HEK293T (cell line): ENCODE measurements around the gene PLET1.

ENCODE experiments used
- CTCF ChIA-PET: fragments of 350-600 bp; formaldehyde crosslinking; extraction: SDS; loops from one replicate; lab custom pipeline; 2021; ENCODE audit warnings: antibody characterized with exemption, inconsistent platforms; lab: Yijun Ruan, JAX
- POLR2A ChIA-PET: fragments of 350-600 bp; formaldehyde crosslinking; extraction: SDS; loops from one replicate; lab custom pipeline; 2020; ENCODE audit warnings: antibody characterized with exemption, inconsistent platforms; lab: Yijun Ruan, JAX
- DNase-seq: peaks from one replicate; pipeline ENCODE4 v3.0.0; 2012; ENCODE audit warnings: mixed read lengths; ENCODE audit errors: extremely low spot score
- ARNT ChIP-seq: fragments of 450-650 bp; IDR thresholded peaks from 2 replicates; pipeline ENCODE4 v1.6.1; 2017; ENCODE audit warnings: mild to moderate bottlenecking
- BHLHE40 ChIP-seq: fragments of 450-650 bp; IDR thresholded peaks from 2 replicates; pipeline ENCODE4 v1.6.1; 2016; ENCODE audit warnings: mild to moderate bottlenecking, moderate library complexity, borderline replicate concordance
- CTBP1 ChIP-seq: fragments of 450-650 bp; IDR thresholded peaks from 2 replicates; pipeline ENCODE4 v1.6.1; 2016; ENCODE audit warnings: borderline replicate concordance
- ELF4 ChIP-seq: fragments of 450-650 bp; IDR thresholded peaks from 2 replicates; pipeline ENCODE4 v1.6.1; 2017; ENCODE audit warnings: antibody characterized with exemption
- FOXA1 ChIP-seq: fragments of 450-650 bp; IDR thresholded peaks from 2 replicates; pipeline ENCODE4 v1.6.1; 2016; ENCODE audit warnings: mild to moderate bottlenecking
- FOXK2 ChIP-seq: fragments of 450-650 bp; IDR thresholded peaks from 2 replicates; pipeline ENCODE4 v1.6.1; 2016; ENCODE audit warnings: mild to moderate bottlenecking
- FOXM1 ChIP-seq: fragments of 450-650 bp; IDR thresholded peaks from 2 replicates; pipeline ENCODE4 v1.6.1; 2017; ENCODE audit warnings: mild to moderate bottlenecking, borderline replicate concordance
- HDGF ChIP-seq: fragments of 450-650 bp; IDR thresholded peaks from 2 replicates; pipeline ENCODE4 v1.6.1; 2017; ENCODE audit warnings: antibody characterized with exemption, borderline replicate concordance
- L3MBTL2 ChIP-seq: fragments of 450-650 bp; conservative IDR thresholded peaks from 2 replicates; pipeline ENCODE4 v1.6.1; 2016; ENCODE audit warnings: mild to moderate bottlenecking
- LEF1 ChIP-seq: fragments of 450-650 bp; IDR thresholded peaks from 2 replicates; pipeline ENCODE4 v1.6.1; 2017; ENCODE audit warnings: mild to moderate bottlenecking, borderline replicate concordance
- NFRKB ChIP-seq: fragments of 450-650 bp; IDR thresholded peaks from 2 replicates; pipeline ENCODE4 v1.6.1; 2016; ENCODE audit warnings: mild to moderate bottlenecking, moderate library complexity
- SP1 ChIP-seq: fragments of 450-650 bp; IDR thresholded peaks from 2 replicates; pipeline ENCODE4 v1.6.1; 2017
- SUZ12 ChIP-seq: fragments of 450-650 bp; IDR thresholded peaks from 2 replicates; pipeline ENCODE4 v1.6.1; 2016; ENCODE audit warnings: mild to moderate bottlenecking
- TARDBP ChIP-seq: fragments of 450-650 bp; IDR thresholded peaks from 2 replicates; pipeline ENCODE4 v1.6.1; 2016
- ZNF384 ChIP-seq: fragments of 450-650 bp; IDR thresholded peaks from 2 replicates; pipeline ENCODE4 v1.6.1; 2016
- TF ChIP-seq, protein P1 (sequence below): fragments of 450-650 bp; IDR thresholded peaks from 2 replicates; pipeline ENCODE4 v1.6.1; 2016

PLET1 gene

DNA sequence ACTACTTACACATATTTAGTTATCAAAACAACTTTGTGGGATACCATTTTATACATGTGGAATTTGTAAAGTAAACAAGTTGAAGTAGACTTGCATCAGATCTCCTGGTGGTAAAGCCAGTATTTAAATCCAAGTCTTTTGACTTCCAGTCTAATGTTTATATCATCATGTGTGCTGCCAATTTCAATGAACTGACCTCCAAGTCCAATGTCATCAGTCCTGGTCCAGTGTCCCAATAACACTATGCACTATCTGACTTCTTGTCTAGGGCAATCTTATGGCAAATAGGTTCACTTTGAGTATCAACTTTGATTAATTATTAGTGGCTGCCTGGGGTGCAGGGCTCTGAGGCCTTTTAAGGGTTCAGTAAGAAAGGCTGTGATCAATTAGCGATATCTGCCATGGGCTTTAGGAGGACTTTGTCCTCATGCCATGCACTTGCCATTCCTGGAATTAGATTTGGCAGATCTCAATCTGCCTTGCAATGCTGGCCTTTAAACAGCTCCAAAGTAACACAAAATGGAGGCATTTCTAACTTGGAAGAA is 44.0 kb downstream of the PLET1 start:
- TF ChIP-seq L3MBTL2 (no peak), SP1 (no peak), ZNF384 (no peak), NFRKB (no peak)
- no peak for DNase-seq
- POLR2A ChIA-PET: no interaction called here

DNA sequence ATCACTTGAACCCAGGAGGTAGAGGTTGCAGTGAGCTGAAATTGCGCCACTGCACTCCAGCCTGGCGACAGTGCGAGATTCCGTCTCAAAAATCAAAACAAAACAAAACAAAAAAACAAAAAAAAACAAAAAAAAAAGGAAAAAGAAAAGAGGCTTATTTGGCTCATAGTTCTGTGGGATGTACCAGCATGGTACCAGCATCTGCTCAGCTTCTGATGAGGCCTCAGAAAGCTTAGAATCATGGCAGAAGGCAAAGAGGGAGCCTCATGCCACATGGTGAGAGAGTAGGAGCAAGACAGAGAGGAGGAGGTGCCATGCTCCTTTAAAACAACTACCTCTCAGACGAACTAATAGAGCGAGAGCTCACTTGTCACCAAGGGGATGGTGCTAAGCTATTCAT is 45.0 kb downstream of the PLET1 start:
- CTCF ChIA-PET: interaction anchor here (0.7 to 1.4 kb wide), 3 partner anchors 64 to 102 kb away, joined by 3 to 4 read pairs (median 3); no protein-coding TSS in a partner anchor
- no peak for DNase-seq
- POLR2A ChIA-PET: no interaction called here
- no peak for TF ChIP-seq SUZ12
- no peak for TF ChIP-seq NFRKB
- no peak for TF ChIP-seq TARDBP
- no peak for TF ChIP-seq ELF4
- TF ChIP-seq ARNT: no peak
- TF ChIP-seq LEF1: no peak
- TF ChIP-seq L3MBTL2: no peak

More for the DNA sequence above, 44.0 kb downstream of the PLET1 start:
- CTCF ChIA-PET: interaction anchor here (0.6 to 1.5 kb wide), 3 partner anchors 11 to 64 kb away, joined by 3 to 4 read pairs (median 3); no protein-coding TSS in a partner anchor

DNA sequence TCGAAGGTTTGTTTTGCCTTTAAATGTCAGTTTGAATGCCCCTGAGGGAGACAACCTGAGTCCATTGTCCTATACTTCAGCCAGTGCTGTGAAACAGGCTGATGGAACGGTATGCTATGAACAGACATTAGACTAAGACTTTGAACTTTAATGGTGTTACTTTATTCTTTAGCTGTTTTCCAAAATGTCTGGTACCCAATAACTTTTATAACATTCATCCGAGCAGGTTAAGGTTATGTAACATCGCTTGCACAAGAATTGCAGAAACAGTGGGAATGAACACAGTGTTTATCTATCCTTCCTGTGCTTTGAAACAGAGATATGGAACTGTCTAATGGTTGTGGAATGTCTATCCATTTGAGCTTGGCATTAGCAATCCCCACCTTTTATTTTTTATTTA is 46.9 kb downstream of the PLET1 start:
- CTCF ChIA-PET: interaction anchor here (0.6 to 1.0 kb wide), 2 partner anchors 10 to 67 kb away, joined by 4 to 5 read pairs; no protein-coding TSS in a partner anchor
- TF ChIP-seq LEF1 (no peak), FOXM1 (no peak), ZNF384 (no peak)
- POLR2A ChIA-PET: no interaction called here
- no peak for DNase-seq

DNA sequence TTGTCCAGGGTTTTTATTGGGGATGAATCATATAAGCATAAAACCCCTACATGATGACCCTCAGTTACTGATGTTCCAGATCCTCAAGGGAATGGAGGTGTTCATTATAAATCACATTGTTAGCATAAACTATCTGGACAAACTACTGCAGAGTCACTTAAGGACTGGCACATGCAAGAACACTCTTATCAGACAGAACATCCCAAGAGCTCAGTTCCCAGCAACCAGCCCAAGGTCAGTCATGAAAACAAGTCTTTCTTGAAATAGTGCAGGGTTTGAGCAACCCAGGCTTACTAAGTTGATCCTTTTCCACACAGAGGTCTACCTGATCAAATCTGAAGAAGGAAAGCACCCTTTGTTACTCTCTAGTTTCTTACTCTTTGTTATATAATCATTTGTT is 48.0 kb downstream of the PLET1 start:
- TF ChIP-seq LEF1 (no peak), TARDBP (no peak), ELF4 (no peak), L3MBTL2 (no peak), FOXM1 (no peak), NFRKB (no peak), ARNT (no peak), BHLHE40 (no peak), FOXA1 (no peak), SUZ12 (no peak), CTBP1 (no peak)
- POLR2A ChIA-PET: no interaction called here
- no peak for DNase-seq
- CTCF ChIA-PET: no interaction called here

DNA sequence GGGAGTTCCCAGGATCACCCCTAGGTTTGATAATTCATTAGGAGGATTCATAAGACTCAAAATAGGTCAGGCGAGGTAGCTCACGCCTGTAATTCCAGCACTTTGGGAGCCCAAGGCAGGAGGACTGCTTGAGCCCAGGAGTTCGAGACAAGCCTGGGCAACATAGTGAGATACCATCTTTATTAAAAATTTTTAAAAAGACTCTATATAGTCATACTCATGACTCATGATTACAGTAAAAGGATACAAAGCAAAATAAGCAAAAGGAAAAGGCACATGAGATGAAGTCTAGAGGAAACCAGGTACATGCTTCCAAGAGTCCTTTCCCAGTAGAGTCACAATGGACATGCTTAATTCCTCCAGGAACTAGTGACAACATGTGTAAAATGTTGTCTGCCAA is 48.4 kb downstream of the PLET1 start:
- TF ChIP-seq LEF1: no peak
- no peak for TF ChIP-seq SUZ12
- no peak for TF ChIP-seq ELF4
- TF ChIP-seq, protein P1, sequence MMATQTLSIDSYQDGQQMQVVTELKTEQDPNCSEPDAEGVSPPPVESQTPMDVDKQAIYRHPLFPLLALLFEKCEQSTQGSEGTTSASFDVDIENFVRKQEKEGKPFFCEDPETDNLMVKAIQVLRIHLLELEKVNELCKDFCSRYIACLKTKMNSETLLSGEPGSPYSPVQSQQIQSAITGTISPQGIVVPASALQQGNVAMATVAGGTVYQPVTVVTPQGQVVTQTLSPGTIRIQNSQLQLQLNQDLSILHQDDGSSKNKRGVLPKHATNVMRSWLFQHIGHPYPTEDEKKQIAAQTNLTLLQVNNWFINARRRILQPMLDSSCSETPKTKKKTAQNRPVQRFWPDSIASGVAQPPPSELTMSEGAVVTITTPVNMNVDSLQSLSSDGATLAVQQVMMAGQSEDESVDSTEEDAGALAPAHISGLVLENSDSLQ: no peak
- no peak for TF ChIP-seq HDGF
- TF ChIP-seq FOXK2: no peak
- TF ChIP-seq ARNT: no peak
- TF ChIP-seq BHLHE40: no peak
- no peak for TF ChIP-seq FOXM1
- no peak for TF ChIP-seq FOXA1
- TF ChIP-seq CTBP1: no peak
- TF ChIP-seq NFRKB: no peak
- no peak for TF ChIP-seq L3MBTL2
- TF ChIP-seq TARDBP: no peak
- TF ChIP-seq ZNF384: no peak
- no peak for TF ChIP-seq SP1
- CTCF ChIA-PET: no interaction called here
- DNase-seq: no peak
- POLR2A ChIA-PET: no interaction called here

DNA sequence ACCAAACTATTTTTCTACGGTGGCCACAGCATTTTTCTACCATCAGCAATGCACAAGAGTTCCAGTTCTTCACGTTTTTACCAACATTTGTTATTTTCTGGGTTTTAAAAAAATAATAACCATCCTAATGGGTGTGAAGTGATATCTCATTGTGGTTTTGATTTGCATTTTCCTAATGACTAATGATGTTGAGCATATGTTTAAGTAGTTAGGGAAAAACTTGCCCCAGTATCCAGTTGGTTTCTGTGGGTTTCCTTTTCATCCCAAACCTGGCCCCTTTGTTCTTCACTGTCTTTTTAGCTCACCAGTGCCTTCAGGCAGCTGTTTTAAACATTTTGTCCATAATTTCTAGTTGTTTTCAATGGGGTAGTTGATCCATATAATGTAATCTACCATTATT is 49.1 kb downstream of the PLET1 start:
- CTCF ChIA-PET: no interaction called here
- no peak for DNase-seq
- POLR2A ChIA-PET: no interaction called here
- TF ChIP-seq FOXK2 (no peak), FOXM1 (no peak), HDGF (no peak), ZNF384 (no peak), NFRKB (no peak), SP1 (no peak), SUZ12 (no peak), TARDBP (no peak), ARNT (no peak), LEF1 (no peak)
- TF ChIP-seq, protein P1: no peak

DNA sequence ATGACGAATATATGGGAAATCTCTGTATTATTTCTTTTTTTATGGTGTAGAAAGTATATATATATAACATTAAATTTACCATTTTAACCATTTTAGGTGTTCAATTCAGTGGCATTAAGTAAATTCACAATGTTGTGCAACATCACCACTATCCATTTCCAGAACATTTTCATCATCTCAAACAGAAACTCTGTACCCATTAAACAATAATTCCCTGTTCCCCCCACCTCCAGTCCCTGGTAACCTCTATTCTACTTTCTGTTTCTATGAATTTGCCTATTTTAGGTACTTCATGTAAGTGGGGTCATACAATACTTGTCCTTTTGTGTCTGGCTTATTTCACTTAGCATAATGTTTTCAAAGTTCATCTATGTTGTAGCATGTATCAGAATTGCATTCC is 49.8 kb downstream of the PLET1 start:
- ChIA-PET POLR2A (no interaction called here), CTCF (no interaction called here)
- no peak for DNase-seq
- TF ChIP-seq TARDBP (no peak), ELF4 (no peak), ARNT (no peak), SUZ12 (no peak), LEF1 (no peak), FOXM1 (no peak), L3MBTL2 (no peak), FOXA1 (no peak), HDGF (no peak), ZNF384 (no peak), CTBP1 (no peak), BHLHE40 (no peak), NFRKB (no peak), SP1 (no peak), FOXK2 (no peak)
- TF ChIP-seq, protein P1: no peak
